ENCODE measurements around the gene SRSF10.
A peak's percentile ranks its signal among the peaks of the same experiment; 100 is the strongest.

The SRSF10 gene

GRCh38 chr1:24003331-24003972 lies 23.3 kb upstream of the SRSF10 start:
- no peak overlapping the region for H3K4me3 ChIP-seq
- no peaks in the 10 kb centered on the region for H3K36me3 ChIP-seq
- intact Hi-C loops (cut with DNase I; ENCODE audit: low total_unique reads) = no loop called here
- H3K4me1 ChIP-seq = peaks cover 0 to 33% (median 6%) of the 10 kb centered on the region in 4 donors
- TF ChIP-seq, protein P1, sequence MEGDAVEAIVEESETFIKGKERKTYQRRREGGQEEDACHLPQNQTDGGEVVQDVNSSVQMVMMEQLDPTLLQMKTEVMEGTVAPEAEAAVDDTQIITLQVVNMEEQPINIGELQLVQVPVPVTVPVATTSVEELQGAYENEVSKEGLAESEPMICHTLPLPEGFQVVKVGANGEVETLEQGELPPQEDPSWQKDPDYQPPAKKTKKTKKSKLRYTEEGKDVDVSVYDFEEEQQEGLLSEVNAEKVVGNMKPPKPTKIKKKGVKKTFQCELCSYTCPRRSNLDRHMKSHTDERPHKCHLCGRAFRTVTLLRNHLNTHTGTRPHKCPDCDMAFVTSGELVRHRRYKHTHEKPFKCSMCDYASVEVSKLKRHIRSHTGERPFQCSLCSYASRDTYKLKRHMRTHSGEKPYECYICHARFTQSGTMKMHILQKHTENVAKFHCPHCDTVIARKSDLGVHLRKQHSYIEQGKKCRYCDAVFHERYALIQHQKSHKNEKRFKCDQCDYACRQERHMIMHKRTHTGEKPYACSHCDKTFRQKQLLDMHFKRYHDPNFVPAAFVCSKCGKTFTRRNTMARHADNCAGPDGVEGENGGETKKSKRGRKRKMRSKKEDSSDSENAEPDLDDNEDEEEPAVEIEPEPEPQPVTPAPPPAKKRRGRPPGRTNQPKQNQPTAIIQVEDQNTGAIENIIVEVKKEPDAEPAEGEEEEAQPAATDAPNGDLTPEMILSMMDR (IDR thresholded peaks at IDR 0.05) = no peak
- H3K9me3 ChIP-seq = no peaks in the 10 kb centered on the region
- no peak for DNase-seq
- H3K27ac ChIP-seq = no peak overlapping the region
- no peaks in the 10 kb centered on the region for H3K27me3 ChIP-seq

DNA sequence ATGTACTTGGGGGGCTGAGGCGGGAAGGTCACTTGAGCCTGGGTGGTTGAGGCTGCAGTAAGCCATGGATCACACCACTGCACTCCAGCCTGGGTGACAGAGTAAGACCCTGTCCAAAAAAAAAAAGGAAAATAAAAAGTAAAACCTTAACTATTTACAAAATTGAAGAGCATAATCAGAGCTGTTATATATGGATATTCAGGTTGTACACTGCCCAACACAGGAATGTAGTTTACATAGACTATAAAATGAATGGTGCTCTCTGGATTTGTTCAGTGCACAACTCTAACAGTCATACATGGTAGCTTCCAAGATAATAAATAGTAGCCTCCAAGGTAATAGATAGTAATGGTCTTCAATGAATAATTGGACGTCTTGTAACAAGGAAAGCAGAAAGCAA lies 22.6 kb upstream of the SRSF10 start:
- intact Hi-C loops (cut with DNase I; ENCODE audit: low total_unique reads) = no loop called here
- DNase-seq = no peak
- no peak overlapping the region for H3K27ac ChIP-seq
- H3K4me1 ChIP-seq = peaks cover 0 to 27% (median 0%) of the 10 kb centered on the region in 4 donors
- H3K27me3 ChIP-seq = no peaks in the 10 kb centered on the region
- H3K4me3 ChIP-seq = no peak overlapping the region
- no peaks in the 10 kb centered on the region for H3K36me3 ChIP-seq
- TF ChIP-seq, protein P1 (IDR thresholded peaks at IDR 0.05) = no peak
- H3K9me3 ChIP-seq = no peaks in the 10 kb centered on the region

- Histone ChIP-seq H3K4me1 (peaks cover 0 to 21% (median 0%) of the 10 kb centered on the region in 4 donors), H3K36me3 (no peaks in the 10 kb centered on the region), H3K4me3 (no peak overlapping the region), H3K27me3 (no peaks in the 10 kb centered on the region), H3K27ac (peak overlapping the region; percentile 53 to 60), H3K9me3 (no peaks in the 10 kb centered on the region)
- intact Hi-C loops (cut with DNase I; ENCODE audit: low total_unique reads) = no loop called here
- DNase-seq = no peak
- TF ChIP-seq, protein P1 (IDR thresholded peaks at IDR 0.05) = no peak
Observed at GRCh38 chr1:23999156-23999671, 19.1 kb upstream of the SRSF10 start.

GRCh38 chr1:23997812-23998211 lies 17.7 kb upstream of the SRSF10 start:
- intact Hi-C loops (cut with DNase I; ENCODE audit: low total_unique reads) = no loop called here
- Histone ChIP-seq H3K4me3 (no peak overlapping the region), H3K4me1 (peaks cover 0 to 15% (median 0%) of the 10 kb centered on the region in 4 donors), H3K27me3 (no peaks in the 10 kb centered on the region), H3K36me3 (no peaks in the 10 kb centered on the region), H3K9me3 (no peaks in the 10 kb centered on the region), H3K27ac (no peak overlapping the region)
- DNase-seq = no peak
- TF ChIP-seq, protein P1 (IDR thresholded peaks at IDR 0.05) = no peak

- TF ChIP-seq, protein P1 (IDR thresholded peaks at IDR 0.05) = no peak
- no peak for DNase-seq
- Histone ChIP-seq H3K36me3 (no peaks in the 10 kb centered on the region), H3K27me3 (no peaks in the 10 kb centered on the region), H3K27ac (no peak overlapping the region), H3K4me1 (peaks cover 0 to 15% (median 0%) of the 10 kb centered on the region in 4 donors), H3K9me3 (no peaks in the 10 kb centered on the region), H3K4me3 (no peak overlapping the region)
- intact Hi-C loops (cut with DNase I; ENCODE audit: low total_unique reads) = no loop called here
Observed at GRCh38 chr1:23996700-23997229, 16.6 kb upstream of the SRSF10 start.
